Hepatocyte (in vitro differentiated cells): ENCODE data around the gene LRRC23. TPM values are rescaled to one million over a fixed set of nuclear protein-coding genes. Genes with fewer than 3 reads are reported as not detected.
A peak's percentile ranks its signal among the peaks of the same experiment; 100 is the strongest.
"Not testable (repeated sequence)": the region's sequence is repeated elsewhere in the genome, so short reads cannot be mapped to it uniquely, and the experiment has no call there.

Experiments
- DNase-seq: peaks from one replicate; pipeline ENCODE4 v3.0.0-alpha.2; 2016; ENCODE audit warnings: low spot score
- H2AFZ ChIP-seq: fragments of 200-600 bp; sonication (generic); 2 replicates; pipeline ENCODE4 v1.6.0; 2016; ENCODE audit warnings: antibody characterized with exemption, mild to moderate bottlenecking
- H3K27ac ChIP-seq: fragments of 200-600 bp; sonication (generic); 2 replicates; pipeline ENCODE4 v1.5.1; 2016; ENCODE audit warnings: mild to moderate bottlenecking
- H3K27me3 ChIP-seq: fragments of 200-600 bp; sonication (generic); 2 replicates; pipeline ENCODE4 v1.6.1; 2016
- H3K36me3 ChIP-seq: fragments of 200-600 bp; sonication (generic); replicated peaks from 2 replicates; pipeline ENCODE4 v1.5.1; 2016; ENCODE audit warnings: low read depth; ENCODE audit not compliant: insufficient read depth
- H3K4me1 ChIP-seq: fragments of 200-600 bp; sonication (generic); 2 replicates; pipeline ENCODE4 v1.5.1; 2016; ENCODE audit warnings: mild to moderate bottlenecking, moderate library complexity; ENCODE audit not compliant: insufficient read depth
- H3K4me2 ChIP-seq: fragments of 200-600 bp; sonication (generic); 2 replicates; pipeline ENCODE4 v1.6.0; 2016
- H3K4me3 ChIP-seq: fragments of 200-600 bp; sonication (generic); 2 replicates; pipeline ENCODE4 v1.5.1; 2016; ENCODE audit warnings: mild to moderate bottlenecking
- H3K79me2 ChIP-seq: fragments of 200-600 bp; sonication (generic); 2 replicates; pipeline ENCODE4 v1.6.0; 2017; ENCODE audit warnings: mild to moderate bottlenecking
- H3K9me2 ChIP-seq: fragments of 200-600 bp; sonication (generic); replicated peaks from 2 replicates; pipeline ENCODE4 v1.6.0; 2017; ENCODE audit warnings: mild to moderate bottlenecking; ENCODE audit not compliant: insufficient read depth
- H3K9me3 ChIP-seq: fragments of 200-600 bp; sonication (generic); 2 replicates; pipeline ENCODE4 v1.5.1; 2016; ENCODE audit warnings: low read depth, mild to moderate bottlenecking
- H4K20me1 ChIP-seq: fragments of 200-600 bp; sonication (generic); 2 replicates; pipeline ENCODE4 v1.6.0; 2016; ENCODE audit warnings: mild to moderate bottlenecking; ENCODE audit not compliant: insufficient read depth, poor library complexity, severe bottlenecking
- CTCF ChIP-seq: fragments of 200-600 bp; sonication (generic); IDR thresholded peaks from 2 replicates; pipeline ENCODE4 v1.5.1; 2016; ENCODE audit warnings: antibody characterized with exemption, mild to moderate bottlenecking; ENCODE audit not compliant: poor library complexity
- EZH2 ChIP-seq: fragments of 200-600 bp; sonication (generic); IDR thresholded peaks from 2 replicates; pipeline ENCODE4 v1.6.1; 2016; ENCODE audit warnings: antibody characterized with exemption, mild to moderate bottlenecking, borderline replicate concordance
- EZH2phosphoT487 ChIP-seq: fragments of 200-600 bp; sonication (generic); IDR thresholded peaks from one replicate; pipeline ENCODE4 v1.6.1; 2018; ENCODE audit warnings: antibody characterized with exemption, mild to moderate bottlenecking, low read depth, moderate library complexity; ENCODE audit not compliant: unreplicated experiment, severe bottlenecking
- WGBS: methylation state at CpG from one replicate; pipeline ENCODE4 v1.1.6; 2016; ENCODE audit warnings: low lambda C conversion rate; ENCODE audit errors: missing lambda C conversion rate; 5-methylcytosine and 5-hydroxymethylcytosine counted together
- polyA plus RNA-seq: library from polyadenylated mRNA; unstranded; fragments of >200 nt; fragmentation: Nextera tagmentation; extraction: Ambion mirVana; gene quantifications from 2 replicates; pipeline ENCODE4 v1.2.1, GENCODE V29; 2016
- total RNA-seq: library from RNA; depleted of rRNA; stranded (reverse); fragments of >200 nt; gene quantifications from 2 replicates; pipeline ENCODE4 v1.2.3, GENCODE V29; 2014

Gene LRRC23
- total and polyA plus RNA-seq, 2 experiments from 2014 or later, result 8.2 to 12.9 TPM

GRCh38 chr12:6890789-6891645 lies 13.6 kb upstream of the LRRC23 start:
- peak; percentile 85 for TF ChIP-seq CTCF
- TF ChIP-seq EZH2, result no peak
- Histone ChIP-seq H3K27ac (peak overlapping the region; percentile 96), H3K36me3 (no peaks in the 10 kb centered on the region), H3K9me2 (no peaks in the 10 kb centered on the region), H3K4me1 (peaks cover 15% of the 10 kb centered on the region), H3K79me2 (peaks cover 9% of the 10 kb centered on the region), H4K20me1 (no peaks in the 10 kb centered on the region), H3K27me3 (no peaks in the 10 kb centered on the region), H2AFZ (peak overlapping the region; percentile 90), H3K4me2 (peak overlapping the region; percentile 81), H3K4me3 (peak overlapping the region; percentile 32), H3K9me3 (no peaks in the 10 kb centered on the region)
- peak; percentile 99 for DNase-seq
- WGBS, result 5% methylated on average over 68 of the region's 68 CpGs

- Histone ChIP-seq H3K9me3 (no peaks in the 10 kb centered on the region), H4K20me1 (no peaks in the 10 kb centered on the region), H3K27me3 (no peaks in the 10 kb centered on the region), H3K79me2 (peaks cover 9% of the 10 kb centered on the region), H3K4me2 (peak overlapping the region; percentile 81), H3K4me1 (peaks cover 15% of the 10 kb centered on the region), H3K27ac (peak overlapping the region; percentile 96), H3K4me3 (peak overlapping the region; percentile 32), H3K9me2 (no peaks in the 10 kb centered on the region), H3K36me3 (no peaks in the 10 kb centered on the region), H2AFZ (peak overlapping the region; percentile 90)
- no peak for DNase-seq
- TF ChIP-seq EZH2phosphoT487 (no peak), CTCF (no peak), EZH2 (no peak)
- 98% methylated on average over 5 of the region's 5 CpGs for WGBS
Measured at GRCh38 chr12:6891646-6892001, 13.0 kb upstream of the LRRC23 start.

GRCh38 chr12:6892683-6893082 lies 11.9 kb upstream of the LRRC23 start:
- not testable (repeated sequence) for H3K36me3 ChIP-seq, H4K20me1 ChIP-seq, H3K9me2 ChIP-seq, H3K4me2 ChIP-seq, DNase-seq, H3K27me3 ChIP-seq, H3K79me2 ChIP-seq, H3K27ac ChIP-seq, H2AFZ ChIP-seq, H3K9me3 ChIP-seq, H3K4me1 ChIP-seq, H3K4me3 ChIP-seq
- WGBS, result 90% methylated on average over 3 of the region's 3 CpGs

GRCh38 chr12:6894321-6894720 lies 10.3 kb upstream of the LRRC23 start:
- TF ChIP-seq EZH2phosphoT487 (no peak), CTCF (no peak), EZH2 (no peak)
- Histone ChIP-seq H3K79me2 (peaks cover 9% of the 10 kb centered on the region), H2AFZ (no peak overlapping the region), H3K36me3 (no peaks in the 10 kb centered on the region), H3K9me2 (no peaks in the 10 kb centered on the region), H3K9me3 (no peaks in the 10 kb centered on the region), H3K4me3 (no peak overlapping the region), H3K27ac (no peak overlapping the region), H3K4me2 (no peak overlapping the region), H4K20me1 (no peaks in the 10 kb centered on the region), H3K4me1 (peaks cover 4% of the 10 kb centered on the region), H3K27me3 (no peaks in the 10 kb centered on the region)
- 94% methylated on average over 3 of the region's 3 CpGs for WGBS
- no peak for DNase-seq
